Fibroblast of skin of scalp (primary cell): Measurements from ENCODE around the gene RTEL1.
"Not testable (repeated sequence)": the region's sequence is repeated elsewhere in the genome, so short reads cannot be mapped to it uniquely, and the experiment has no call there.

Experiments used
- DNase-seq: peaks from one replicate; pipeline ENCODE4 v3.0.0-alpha.2; 2013

Gene RTEL1

DNA sequence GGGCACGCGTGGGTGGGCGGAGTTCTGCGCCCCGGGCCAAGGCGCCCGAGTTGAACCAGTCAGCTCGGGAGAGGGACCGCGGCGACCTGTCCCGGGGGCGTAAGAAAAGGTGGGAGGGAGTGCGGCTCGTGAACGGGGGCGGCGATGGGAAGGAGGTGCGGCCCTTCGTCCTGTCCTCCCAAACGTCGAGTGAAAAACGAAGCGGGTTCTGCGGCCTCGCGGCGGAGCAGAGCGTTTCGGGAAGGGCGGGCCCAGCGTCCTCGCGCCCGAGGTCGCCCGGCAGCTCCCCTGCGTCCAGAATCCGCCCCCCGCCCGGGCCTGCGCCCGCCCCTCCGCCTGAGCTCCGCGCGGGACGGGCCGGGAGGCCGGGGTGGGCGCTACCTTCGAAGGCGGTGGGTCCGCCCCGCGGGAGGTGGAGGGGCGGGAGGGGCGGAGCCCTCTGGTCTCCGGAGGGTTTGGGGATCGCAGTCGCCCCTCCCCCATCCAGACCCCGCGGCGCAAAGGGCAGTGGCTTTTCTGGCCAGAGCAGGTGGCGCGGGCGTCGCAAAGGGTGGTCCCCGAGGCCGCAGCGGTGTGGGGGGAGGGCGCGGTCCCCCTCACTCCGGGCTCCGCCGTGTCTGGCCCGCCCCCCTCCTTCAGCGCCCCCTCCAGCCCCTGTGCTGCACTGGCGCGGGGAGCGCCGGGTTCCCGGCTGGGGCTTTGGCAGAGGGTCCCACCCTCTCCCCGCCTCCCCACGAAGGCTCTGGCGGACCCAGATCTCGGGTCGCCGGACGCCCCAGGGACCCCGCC lies 5.7 kb upstream of the RTEL1 start:
- DNase-seq = peak; percentile 9

DNA sequence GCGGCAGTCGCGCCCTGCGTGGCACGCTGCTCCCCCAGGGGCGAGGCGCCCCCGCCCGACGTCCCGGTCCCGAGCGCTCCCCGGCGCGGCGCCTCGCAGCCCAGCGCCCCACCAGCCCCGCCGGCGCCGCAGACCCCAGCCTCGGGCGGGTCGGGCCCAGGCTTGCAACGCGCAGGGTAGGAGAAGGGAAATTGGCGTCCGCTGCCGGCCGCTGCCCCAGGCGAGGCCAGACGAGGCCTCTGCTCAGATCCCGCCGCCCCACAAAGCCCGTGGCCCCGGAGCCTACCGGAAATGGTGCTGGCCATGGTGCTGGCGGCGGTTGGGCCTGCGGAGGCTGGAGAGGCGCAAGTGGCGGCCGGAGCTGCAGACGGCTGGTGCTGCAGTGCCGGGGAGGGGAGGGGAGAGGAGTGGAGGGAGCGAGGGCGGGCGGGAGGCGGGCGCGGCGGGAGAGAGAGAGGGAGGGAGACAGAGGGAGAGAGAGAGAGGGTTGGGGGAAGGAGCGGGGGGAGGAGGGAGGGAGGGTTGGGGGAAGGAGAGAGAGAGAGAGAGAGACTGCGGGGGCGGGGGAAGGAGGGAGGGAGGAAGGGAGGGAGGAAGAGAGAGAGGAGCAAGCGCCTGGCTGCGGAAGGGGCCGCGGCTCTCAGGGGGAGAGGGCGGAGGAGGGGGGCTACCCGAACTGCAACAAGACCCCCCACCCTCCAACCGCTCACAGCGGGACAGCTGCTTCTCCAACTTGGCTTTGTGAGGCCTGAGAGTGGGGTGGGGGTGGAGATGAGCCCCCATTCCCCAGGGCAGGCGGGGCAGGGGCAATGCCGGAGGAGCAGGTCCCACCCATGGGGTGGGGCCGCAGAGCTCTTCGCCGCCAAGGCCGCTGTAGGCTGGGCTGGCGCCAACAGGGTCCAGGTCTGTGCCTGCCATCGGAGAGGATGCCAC lies 4.8 kb upstream of the RTEL1 start, which contains the start of gene STMN3:
Gene STMN3, minus strand, starts transcription at position 384 of the 933 bp plus-strand sequence. Its CDS starts 79 bp downstream, at position 305.
- DNase-seq = peak; percentile 91

DNA sequence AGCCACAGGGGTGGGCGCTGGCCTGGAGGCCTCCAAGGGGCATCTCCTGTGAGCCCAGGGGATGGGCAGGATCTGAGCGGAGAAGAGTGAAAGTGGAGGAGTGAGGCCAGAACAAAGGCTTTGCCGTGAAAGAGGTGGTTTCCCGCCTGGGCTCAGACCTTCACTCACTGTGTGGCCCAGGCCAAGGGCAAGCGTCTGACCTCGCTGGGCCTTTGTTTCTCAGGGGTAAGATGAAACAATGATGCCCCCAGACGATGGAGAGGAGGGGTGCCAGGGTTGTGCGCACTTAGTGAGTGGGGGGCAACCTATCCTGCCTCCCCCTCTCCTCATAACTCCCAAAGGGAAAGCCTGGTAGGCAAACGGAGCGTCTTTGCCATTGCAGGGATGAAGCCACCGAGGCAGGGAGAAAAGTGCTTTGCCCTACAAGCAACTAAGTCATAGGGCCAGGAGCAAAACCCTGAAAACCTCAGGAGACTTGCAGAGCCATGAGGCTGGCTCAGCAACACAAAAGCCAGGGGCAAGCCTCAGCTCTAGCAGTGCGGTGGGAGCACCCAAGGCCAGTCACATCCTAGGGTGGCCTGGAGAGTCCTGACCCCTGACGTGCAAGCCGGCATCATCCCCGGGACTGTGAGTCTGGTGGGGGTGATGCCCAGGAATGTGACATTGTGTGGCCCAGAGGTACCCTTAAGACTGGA lies 4.0 kb upstream of the RTEL1 start:
- DNase-seq = no peak

DNA sequence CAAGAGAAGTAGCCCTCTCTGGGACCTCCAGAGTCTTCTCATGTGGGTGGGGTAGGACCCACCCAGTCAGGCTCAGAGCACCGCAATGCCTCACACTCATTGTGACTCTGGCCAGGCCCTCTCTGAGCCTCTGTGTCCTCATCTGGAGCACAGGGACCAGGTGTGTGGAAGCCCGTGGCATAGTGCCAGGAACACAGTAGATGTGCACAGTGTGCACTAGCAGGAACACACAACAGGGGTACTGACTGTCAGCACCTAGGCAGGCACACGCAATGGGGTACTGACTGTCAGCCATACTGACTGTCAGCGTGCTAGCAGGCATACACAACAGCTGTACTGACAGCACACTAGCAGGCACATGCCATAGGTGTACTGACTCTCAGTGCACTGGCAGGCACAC lies 2.9 kb upstream of the RTEL1 start:
- DNase-seq = no peak

DNA sequence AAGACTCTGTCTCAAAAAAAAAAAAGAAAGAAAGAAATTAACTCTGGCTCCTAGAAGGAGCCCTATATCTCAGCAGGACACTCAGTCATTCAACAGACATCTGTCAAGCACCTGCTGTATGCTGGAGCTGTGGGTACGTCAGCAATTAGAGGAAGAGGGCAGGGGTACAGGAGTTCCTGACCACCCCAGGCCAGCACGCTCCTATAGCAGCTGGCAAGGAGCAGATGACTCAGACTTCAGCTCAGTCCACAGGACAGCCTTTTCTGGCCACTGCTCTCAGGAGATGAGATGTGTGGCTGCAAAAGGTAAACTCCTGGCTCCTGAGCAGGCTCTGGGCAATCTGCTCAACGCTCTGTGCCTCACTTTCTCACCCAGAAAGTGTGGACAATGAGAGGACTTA lies 1.7 kb upstream of the RTEL1 start:
- no peak for DNase-seq

DNA sequence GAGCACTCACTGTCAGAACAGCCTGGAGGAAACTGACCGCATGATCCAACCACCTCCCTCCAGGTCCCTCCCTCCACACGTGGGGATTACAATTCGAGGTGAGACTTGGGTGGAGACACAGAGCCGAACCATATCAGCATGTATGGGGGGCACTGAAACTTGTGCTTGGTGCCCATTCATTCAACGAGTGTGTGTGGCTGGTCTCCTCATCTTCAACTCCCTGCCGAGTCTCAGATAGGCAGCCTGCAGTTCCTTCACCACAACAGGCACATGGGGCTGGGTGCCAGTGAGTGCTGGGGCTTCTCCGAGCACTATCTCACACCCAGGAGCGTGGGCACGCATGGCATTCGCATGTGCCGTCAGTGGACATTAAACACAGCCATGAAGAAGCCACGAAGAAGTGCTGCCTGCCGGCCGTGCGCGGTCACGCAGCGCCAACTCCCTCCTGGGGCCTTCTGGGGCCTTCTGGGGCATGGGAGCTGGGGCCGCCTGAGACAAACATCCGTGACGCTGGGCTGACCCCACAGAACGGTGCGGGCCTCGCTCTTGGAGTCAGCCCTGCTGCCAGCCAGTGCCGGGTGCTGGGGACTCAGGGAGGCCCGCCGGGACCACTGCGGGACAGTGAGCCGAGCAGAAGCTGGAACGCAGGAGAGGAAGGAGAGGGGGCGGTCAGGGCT lies 714 bp upstream of the RTEL1 start:
- DNase-seq = no peak

DNA sequence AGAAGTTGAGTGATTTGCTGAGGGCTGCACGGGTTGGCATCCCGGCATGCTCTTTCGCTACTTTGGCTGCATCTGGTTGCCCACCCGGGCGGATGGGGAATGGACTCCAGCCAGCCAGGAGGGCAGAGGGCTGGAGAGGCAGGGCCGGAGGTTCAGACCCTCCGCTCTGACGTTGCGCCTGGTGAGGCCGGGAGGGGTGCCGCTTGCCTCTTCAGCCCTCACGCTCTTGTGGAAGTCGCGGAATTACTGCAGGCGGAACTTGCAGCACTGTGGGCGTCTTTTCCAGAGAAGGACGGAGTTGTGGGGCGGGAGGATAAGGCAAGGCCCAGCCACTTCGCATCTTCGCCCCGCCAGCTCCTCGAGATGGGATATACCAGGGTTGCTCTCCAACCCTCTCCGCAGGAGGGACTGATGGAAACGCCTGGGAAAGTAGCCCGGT lies 656 bp downstream of the RTEL1 start:
- DNase-seq = no peak

DNA sequence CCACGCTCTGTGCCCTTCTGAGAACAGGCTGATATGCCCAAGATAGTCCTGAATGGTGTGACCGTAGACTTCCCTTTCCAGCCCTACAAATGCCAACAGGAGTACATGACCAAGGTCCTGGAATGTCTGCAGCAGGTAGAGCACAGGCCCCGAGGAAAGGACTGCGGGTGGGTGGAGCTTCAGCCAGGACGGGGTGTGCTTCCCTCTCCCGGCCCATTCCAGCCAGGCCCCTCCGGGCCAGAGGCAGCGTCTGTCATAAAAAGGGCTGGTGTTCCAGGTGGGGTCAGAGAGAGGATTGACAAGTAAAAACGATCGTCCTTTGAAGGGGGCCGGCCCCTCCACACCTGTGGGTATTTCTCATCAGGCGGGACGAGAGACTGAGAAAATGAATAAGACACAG lies 1.3 kb downstream of the RTEL1 start:
- DNase-seq = no peak

DNA sequence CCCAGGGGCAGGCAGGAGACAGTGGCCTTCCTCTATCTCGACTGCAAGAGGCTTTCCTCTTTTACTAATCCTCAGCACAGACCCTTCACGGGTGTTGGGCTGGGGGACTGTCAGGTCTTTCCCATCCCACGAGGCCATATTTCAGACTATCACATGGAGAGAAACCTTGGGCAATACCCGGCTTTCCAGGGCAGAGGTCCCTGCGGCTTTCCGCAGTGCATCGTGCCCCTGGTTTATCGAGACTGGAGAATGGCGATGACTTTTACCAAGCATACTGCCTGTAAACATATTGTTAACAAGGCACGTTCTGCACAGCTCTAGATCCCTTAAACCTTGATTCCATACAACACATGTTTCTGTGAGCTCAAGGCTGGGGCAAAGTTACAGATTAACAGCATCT lies 2.1 kb downstream of the RTEL1 start:
- not testable (repeated sequence) for DNase-seq

DNA sequence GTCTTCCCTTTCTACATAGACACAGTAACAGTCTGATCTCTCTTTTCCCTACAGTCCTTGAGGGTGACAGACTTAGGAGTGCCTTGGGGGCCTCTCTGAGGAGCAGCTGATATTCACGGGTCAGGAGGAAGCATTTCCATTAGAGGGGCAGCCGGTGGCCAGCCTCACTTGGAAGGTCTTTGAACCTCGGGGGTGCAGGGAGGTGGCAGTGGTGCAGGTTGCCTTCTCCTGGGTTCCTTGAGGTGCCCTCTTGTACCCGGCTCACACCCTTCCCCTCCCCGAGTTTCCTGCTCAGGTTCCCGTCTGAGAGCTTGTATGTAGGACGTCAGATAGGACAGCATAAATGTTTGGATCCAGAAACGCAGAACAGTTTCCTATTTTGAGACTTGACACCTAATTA lies 2.5 kb downstream of the RTEL1 start:
- no peak for DNase-seq

DNA sequence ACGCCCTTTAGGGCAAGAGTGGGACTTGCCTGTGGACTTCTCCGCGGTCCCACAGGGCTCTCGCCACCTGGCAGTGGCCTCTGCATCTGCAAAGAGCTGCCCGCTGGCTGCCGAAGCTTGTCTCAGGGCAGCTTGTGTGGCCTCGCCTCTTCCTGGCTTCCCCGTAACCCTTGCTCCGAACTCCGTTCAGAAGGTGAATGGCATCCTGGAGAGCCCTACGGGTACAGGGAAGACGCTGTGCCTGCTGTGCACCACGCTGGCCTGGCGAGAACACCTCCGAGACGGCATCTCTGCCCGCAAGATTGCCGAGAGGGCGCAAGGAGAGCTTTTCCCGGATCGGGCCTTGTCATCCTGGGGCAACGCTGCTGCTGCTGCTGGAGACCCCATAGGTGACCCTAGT lies 3.0 kb downstream of the RTEL1 start:
- no peak for DNase-seq

DNA sequence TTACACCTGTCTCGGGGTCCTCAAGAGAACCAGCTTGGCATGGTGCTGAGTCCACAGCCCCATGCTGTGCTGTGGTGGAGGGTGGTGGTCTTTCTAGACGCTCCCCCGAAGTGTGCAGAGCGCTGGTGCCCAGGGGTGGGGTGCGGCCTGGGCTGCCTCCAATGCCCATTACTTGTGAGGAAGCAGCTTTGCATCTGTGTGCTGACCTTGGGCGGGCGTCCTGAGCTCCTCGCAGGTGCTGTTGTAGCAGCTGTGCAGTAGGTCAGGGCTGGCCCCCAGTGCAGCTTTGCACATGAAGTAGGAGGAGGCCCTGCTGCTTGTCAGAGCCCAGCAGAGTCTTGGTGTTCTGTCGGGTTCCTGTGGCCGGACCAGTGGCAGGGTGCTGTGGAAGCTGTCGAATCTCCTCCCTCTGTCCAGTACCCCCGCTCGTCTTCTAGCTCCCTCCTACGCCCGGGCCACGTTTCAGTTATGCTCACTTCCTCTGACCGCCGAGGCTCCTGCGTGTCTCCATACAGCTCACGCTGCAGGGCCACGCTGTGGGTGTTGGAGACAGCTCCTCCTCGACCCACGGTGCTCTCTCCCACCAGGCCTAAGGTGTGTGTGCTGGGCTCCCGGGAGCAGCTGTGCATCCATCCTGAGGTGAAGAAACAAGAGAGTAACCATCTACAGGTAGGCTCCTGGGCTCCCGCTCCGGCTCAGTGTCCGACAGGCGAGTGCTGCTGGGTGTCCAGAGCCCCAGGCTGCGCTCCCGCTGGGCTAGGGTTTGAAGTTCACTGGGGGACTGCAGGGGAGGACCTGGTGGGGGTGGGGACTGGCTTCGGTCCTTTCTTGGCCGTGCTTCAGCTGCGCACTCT lies 4.1 kb downstream of the RTEL1 start:
- no peak for DNase-seq

DNA sequence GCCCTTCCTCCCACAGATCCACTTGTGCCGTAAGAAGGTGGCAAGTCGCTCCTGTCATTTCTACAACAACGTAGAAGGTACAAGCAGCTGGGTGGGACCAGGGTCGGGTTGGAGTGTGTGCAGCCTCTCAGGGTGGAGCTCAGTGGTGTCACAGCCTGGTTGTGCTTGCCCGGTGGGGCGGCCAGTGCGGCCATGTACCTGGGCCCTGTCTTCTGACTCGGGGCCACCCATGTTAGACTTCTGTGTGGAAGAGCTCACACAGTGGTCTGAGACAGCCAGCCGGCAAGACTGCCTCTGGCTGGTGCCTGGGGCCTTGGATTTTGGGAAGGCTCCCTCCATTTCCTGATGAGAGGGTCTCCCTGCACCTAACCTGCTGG lies 4.7 kb downstream of the RTEL1 start:
- DNase-seq = no peak

DNA sequence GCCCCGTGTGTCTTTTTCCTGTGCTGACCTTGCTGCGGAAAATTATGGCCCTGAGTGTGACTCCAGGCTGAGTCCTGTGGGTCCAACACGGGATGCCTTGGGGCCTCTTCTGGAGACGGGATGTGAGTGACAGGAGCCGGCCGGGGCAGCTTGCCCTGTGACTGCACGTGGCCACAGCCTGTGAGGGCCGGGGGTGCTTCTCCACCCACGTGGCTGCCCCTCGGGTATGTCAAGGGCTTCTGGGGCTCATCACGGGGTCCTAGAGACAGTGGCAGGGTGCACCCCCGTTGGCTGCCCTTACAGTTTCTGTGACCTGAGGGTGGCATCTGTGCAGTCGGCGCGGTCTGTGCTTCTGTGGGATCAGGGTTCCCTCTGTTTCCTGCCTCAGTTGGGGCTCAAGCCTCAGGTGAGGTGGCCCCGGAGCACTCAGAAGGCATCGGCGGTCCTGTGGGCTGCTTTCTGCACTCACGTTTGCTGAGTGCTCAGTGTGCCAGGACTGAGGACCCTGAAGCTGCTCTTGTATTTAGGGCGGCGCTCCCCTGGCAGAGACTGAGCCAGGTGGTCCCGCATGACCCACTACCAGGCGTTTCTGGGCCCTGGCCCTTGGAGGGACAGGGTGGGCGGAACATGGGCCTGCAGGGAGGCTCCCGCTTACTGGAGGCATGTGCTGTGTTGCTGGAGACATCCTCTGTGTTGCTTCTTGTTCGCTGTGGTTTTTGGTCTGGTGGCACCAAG lies 5.4 kb downstream of the RTEL1 start:
- no peak for DNase-seq

DNA sequence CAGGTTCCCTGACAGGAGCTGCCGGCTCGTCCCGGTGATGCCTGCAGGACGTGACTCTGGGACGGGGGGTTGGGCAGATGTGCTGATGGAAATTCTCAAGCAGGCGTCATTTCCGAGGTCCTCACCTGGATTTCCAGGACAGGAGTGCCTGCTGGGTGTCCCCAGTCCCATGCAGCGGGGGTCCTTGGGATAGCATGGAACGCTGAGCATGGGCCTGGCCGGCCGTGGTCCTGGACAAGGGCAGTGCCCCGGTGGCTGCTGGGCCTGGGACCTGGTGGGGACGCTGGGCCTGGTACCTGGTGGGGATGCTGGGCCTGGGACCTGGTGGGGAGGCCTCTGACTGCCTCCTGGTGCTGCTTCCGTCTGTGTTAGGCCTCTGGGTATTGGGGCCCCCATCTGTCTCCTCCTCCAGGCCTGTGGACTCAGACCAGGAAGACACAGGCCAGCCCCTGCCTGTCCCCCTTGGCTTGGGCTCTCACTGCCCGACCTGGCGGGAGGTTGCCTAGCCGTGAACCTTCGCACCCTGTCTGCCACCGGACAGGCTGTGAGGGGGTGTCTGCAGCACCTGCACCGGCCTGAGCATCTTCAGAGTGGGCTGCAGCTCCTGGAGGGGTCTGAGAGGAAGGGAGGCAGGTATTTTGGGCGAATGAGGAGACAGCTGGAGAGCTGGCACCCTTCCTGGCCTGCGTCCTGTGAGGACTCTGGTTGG lies 6.2 kb downstream of the RTEL1 start:
- DNase-seq = no peak

DNA sequence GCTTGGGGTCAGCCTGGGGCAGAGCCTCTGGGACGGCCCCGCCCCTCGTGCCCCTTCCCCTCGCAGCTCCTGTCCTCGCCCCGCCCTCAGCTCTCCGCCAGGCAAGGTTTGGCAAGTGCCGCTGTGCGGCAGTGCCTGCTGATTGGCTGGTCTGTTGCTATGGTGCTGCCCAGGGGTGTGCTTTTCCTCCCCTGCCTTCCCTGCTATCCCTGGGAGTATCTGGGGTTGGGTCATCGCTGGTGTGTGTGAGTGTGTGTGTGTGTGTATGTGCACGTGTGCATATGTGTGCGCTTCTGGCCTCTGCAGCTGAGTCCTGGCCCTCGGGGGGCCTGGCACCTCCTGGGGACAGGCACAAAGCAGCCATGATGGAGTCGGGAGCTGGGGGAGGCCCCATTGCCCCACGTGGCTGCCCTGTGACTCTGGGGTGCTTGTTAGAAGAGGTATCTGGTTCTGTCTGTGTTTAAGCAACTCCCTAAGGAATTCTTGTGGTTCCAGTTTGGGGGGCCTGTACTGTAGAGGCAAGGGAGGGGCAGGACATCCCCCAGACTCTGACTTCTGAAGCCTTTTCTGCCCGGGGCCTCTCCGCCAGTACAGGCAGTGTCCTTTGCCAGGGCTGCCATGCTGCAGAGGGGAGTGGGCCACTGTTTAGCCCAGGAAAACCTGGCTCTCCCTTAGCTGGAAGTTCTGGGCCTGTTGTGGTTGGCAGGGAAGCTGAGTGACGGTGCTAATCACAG lies 6.9 kb downstream of the RTEL1 start:
- peak; percentile 31 for DNase-seq

DNA sequence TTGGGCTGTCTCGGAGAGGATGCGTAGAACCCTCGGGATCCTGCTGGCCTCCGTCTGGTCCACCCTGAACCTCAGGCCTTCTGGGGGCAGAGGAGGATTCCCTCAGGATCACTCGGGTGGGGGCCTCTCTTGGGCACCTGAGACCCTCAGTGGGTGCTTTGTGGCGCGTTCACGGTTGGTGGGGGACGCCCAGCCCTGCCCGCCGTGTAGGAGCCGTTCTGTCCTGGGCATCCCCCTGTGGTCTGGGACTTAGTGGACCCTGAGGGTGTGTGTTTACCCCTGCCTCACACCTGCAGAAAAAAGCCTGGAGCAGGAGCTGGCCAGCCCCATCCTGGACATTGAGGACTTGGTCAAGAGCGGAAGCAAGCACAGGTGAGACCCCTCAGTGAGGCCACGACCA lies 7.6 kb downstream of the RTEL1 start:
- no peak for DNase-seq

DNA sequence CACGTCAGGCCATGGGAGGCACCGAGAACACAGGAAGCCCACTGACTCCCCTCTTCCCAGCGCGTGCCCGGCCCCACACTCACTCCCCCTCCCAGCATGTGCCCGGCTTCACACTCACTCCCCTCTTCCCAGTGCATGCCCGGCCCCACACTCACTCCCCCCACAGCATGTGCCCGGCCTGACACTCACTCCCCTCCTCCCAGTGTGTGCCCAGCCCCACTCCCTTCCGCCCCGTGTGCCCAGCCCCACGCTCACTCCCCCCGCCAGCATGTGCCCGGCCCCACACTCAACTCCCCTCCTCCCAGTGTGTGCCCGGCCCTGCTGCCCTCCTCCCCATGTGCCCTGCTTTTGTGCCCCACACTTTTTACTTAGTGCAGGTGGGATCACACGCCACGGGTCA lies 9.7 kb downstream of the RTEL1 start:
- DNase-seq = no peak

DNA sequence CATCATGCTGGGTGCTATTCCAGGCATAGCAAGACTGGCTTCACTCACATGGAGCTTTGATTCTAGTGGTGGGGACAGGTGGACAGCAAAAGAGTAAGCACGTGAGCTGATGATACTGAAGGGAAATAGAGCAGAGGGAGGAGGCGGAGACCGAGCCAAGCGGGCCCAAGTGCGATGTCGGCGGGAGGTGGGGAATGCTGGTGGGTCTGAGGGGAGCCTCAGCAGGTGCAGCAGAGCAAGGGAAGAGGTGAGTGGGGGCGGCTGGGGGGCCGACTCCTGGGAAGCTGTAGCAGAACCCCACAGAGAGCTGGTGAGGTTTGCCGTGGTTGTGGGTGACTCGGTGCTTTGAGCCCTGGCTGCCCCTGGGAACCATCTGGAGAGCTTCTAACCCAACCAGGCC lies 10.2 kb downstream of the RTEL1 start:
- DNase-seq = no peak
